K562 (cell line): Measurements from ENCODE around the gene NOX5. TPM values are rescaled to one million over a fixed set of nuclear protein-coding genes. Genes with fewer than 3 reads are reported as not detected.

Source experiments
- ATAC-seq: fragments of 200-7000 bp; cut with Tn5 transposase; 3 replicates; pipeline ENCODE4 v1.9.1; 2020; ENCODE audit warnings: moderate library complexity
- BruUV-seq: library from RNA; stranded (reverse); fragments of 400-500 nt; replicated peaks from 2 replicates; lab custom pipeline; 2021; lab: Mats Ljungman, UMichigan
- CTCF ChIA-PET: fragments of 300-600 bp; formaldehyde crosslinking; extraction: SDS; loops from one replicate; lab custom pipeline; 2021; ENCODE audit warnings: low intra/inter-chr PET ratio; lab: Yijun Ruan, JAX
- POLR2A ChIA-PET: fragments of 300-600, 350-650 bp; sonication (Branson Sonifier 250); formaldehyde crosslinking; extraction: SDS; loops from one replicate; lab custom pipeline; 2021; ENCODE audit warnings: antibody characterized with exemption, inconsistent platforms; lab: Yijun Ruan, JAX
- DNase-seq, 4 experiments: peaks; one replicate each; pipeline versions ENCODE4 v3.0.0 to v3.0.0-alpha.2; 2011 to 2018; ENCODE audit warnings: low spot score in 3 of 4, mixed read lengths in 3 of 4; ENCODE audit errors: extremely low read depth in 1 of 4
- FAIRE-seq: peaks from 2 replicates; lab custom pipeline; 2011; peaks lifted over from hg19 to GRCh38; lab: Jason Lieb, UNC
- H2AFZ ChIP-seq: 2 replicates; pipeline ENCODE4 v1.6.0; 2011; ENCODE audit warnings: low read depth, low read length, control low read depth, inconsistent platforms
- H3K27ac ChIP-seq: fragments of 200-600 bp; 3 replicates; pipeline ENCODE4 v1.8.0; 2011; ENCODE audit warnings: low read depth, mild to moderate bottlenecking, control low read depth, inconsistent platforms, low read length, moderate library complexity, mixed read lengths; ENCODE audit errors: extremely low read depth
- H3K27me3 ChIP-seq, 2 experiments: fragments of 300-600 bp in 1 of 2; 2 replicates in 1 of 2; 3 replicates in 1 of 2; pipeline versions ENCODE4 v1.6.0 to v1.8.0; 2011; ENCODE audit warnings: inconsistent platforms in 2 of 2, low read length in 2 of 2, mild to moderate bottlenecking in 1 of 2, mixed read lengths in 1 of 2, moderate library complexity in 1 of 2; ENCODE audit not compliant: control insufficient read depth in 2 of 2, insufficient read depth in 2 of 2
- H3K36me3 ChIP-seq: fragments of 300-600 bp; 3 replicates; pipeline ENCODE4 v1.8.0; 2011; ENCODE audit warnings: mild to moderate bottlenecking, low read length, inconsistent platforms; ENCODE audit not compliant: control insufficient read depth, insufficient read depth
- H3K4me1 ChIP-seq, 2 experiments: fragments of 200-600 bp in 1 of 2; replicated peaks in 1 of 2; 2 replicates in 1 of 2; 3 replicates in 1 of 2; pipeline versions ENCODE4 v1.5.1 to v1.8.0; 2011; ENCODE audit warnings: inconsistent platforms in 2 of 2, low read length in 2 of 2, mild to moderate bottlenecking in 1 of 2, mixed read lengths in 1 of 2, moderate library complexity in 1 of 2; ENCODE audit not compliant: control insufficient read depth in 2 of 2, insufficient read depth in 2 of 2
- H3K4me2 ChIP-seq: 2 replicates; pipeline ENCODE4 v1.6.1; 2011; ENCODE audit warnings: low read length, control low read depth, inconsistent platforms, mixed read lengths; ENCODE audit not compliant: insufficient read depth
- H3K4me3 ChIP-seq: fragments of 200-600 bp; sonication (generic), shearing (Covaris generic); 2 replicates; pipeline ENCODE4 v1.5.1; 2016; ENCODE audit warnings: control low read depth, inconsistent platforms
- H3K79me2 ChIP-seq: fragments of 200-600 bp; 3 replicates; pipeline ENCODE4 v1.8.0; 2011; ENCODE audit warnings: low read length, inconsistent platforms; ENCODE audit not compliant: control insufficient read depth, insufficient read depth
- H3K9ac ChIP-seq, 2 experiments: 2 replicates each; pipeline versions ENCODE4 v1.6.0 to v1.6.1; 2011; ENCODE audit warnings: low read depth in 2 of 2, low read length in 2 of 2, control low read depth in 1 of 2, inconsistent platforms in 1 of 2, mild to moderate bottlenecking in 1 of 2, mixed read lengths in 1 of 2; ENCODE audit not compliant: insufficient read depth in 1 of 2
- H3K9me1 ChIP-seq: one replicate; pipeline ENCODE4 v1.6.0; 2011; ENCODE audit warnings: inconsistent platforms, mild to moderate bottlenecking, low read length, moderate library complexity; ENCODE audit not compliant: control insufficient read depth, insufficient read depth
- H3K9me3 ChIP-seq: replicated peaks from 2 replicates; pipeline ENCODE4 v1.5.1; 2011; ENCODE audit warnings: low read depth, low read length, inconsistent platforms; ENCODE audit not compliant: control insufficient read depth, insufficient read depth
- H4K20me1 ChIP-seq: replicated peaks from 2 replicates; pipeline ENCODE4 v1.6.1; 2011; ENCODE audit warnings: low read length, inconsistent platforms, mixed read lengths; ENCODE audit not compliant: control insufficient read depth, insufficient read depth
- ATF7 ChIP-seq: fragments of 450-650 bp; IDR thresholded peaks from 2 replicates; pipeline ENCODE4 v1.7.1; 2014; ENCODE audit warnings: mild to moderate bottlenecking, moderate library complexity
- CEBPG ChIP-seq, 3 experiments: fragments of 200-800 bp in 1 of 3; sonication (Bioruptor generic) in 1 of 3; sonication (generic) in 1 of 3; formaldehyde crosslinking in 1 of 3; IDR thresholded peaks in 2 of 3; conservative IDR thresholded peaks in 1 of 3; 2 replicates each; pipeline versions ENCODE4 v1.6.1 to v1.8.0; 2016 to 2022; ENCODE audit warnings: missing compliant biosample characterization in 2 of 3, missing genetic modification characterization in 2 of 3, mild to moderate bottlenecking in 1 of 3, missing genetic modification reagents in 1 of 3
- FOXP1 ChIP-seq: sonication (generic); formaldehyde crosslinking; IDR thresholded peaks from 2 replicates; pipeline ENCODE4 v1.8.0; 2022; ENCODE audit warnings: mild to moderate bottlenecking, missing genetic modification reagents
- MYC ChIP-seq, 2 experiments: fragments of 250-450 bp in 1 of 2; sonication (Bioruptor Pico) in 1 of 2; IDR thresholded peaks; 2 replicates each; pipeline versions ENCODE4 v1.5.1 to v1.6.1; 2012 to 2021; ENCODE audit warnings: low read depth in 2 of 2, borderline replicate concordance in 1 of 2, improper control_type of control experiment in 1 of 2, low read length in 1 of 2, mild to moderate bottlenecking in 1 of 2, moderate library complexity in 1 of 2
- NCOA1 ChIP-seq: fragments of 450-650 bp; IDR thresholded peaks from 2 replicates; pipeline ENCODE4 v1.6.1; 2016; ENCODE audit warnings: low read depth
- NR2C2 ChIP-seq, 2 experiments: fragments of 200-800 bp in 1 of 2; sonication (Bioruptor generic) in 1 of 2; sonication (generic) in 1 of 2; formaldehyde crosslinking in 1 of 2; IDR thresholded peaks; 2 replicates each; pipeline versions ENCODE4 v1.6.1 to v1.8.0; 2016 to 2022; ENCODE audit warnings: mild to moderate bottlenecking in 1 of 2, missing compliant biosample characterization in 1 of 2, missing genetic modification characterization in 1 of 2, missing genetic modification reagents in 1 of 2
- POLR2B ChIP-seq: fragments of 450-650 bp; IDR thresholded peaks from 2 replicates; pipeline ENCODE4 v1.6.1; 2018; ENCODE audit warnings: low read depth; ENCODE audit not compliant: partially characterized antibody
- POLR2G ChIP-seq: fragments of 200-400 bp; formaldehyde crosslinking; IDR thresholded peaks from 2 replicates; pipeline ENCODE4 v1.6.1; 2017; ENCODE audit warnings: low read depth, mild to moderate bottlenecking, antibody characterized with exemption, low read length, moderate library complexity
- RBM34 ChIP-seq: fragments of 200-400 bp; formaldehyde crosslinking; IDR thresholded peaks from 2 replicates; pipeline ENCODE4 v1.6.1; 2018; ENCODE audit warnings: low read length, borderline replicate concordance; ENCODE audit not compliant: insufficient read depth
- TCF3 ChIP-seq: sonication (generic); formaldehyde crosslinking; IDR thresholded peaks from 2 replicates; pipeline ENCODE4 v1.4.0; 2020; ENCODE audit warnings: mild to moderate bottlenecking, missing genetic modification reagents
- ZNF274 ChIP-seq: IDR thresholded peaks from 2 replicates; pipeline ENCODE4 v1.6.1; 2011; ENCODE audit warnings: low read depth, mild to moderate bottlenecking, low read length, moderate library complexity, borderline replicate concordance
- ZNF707 ChIP-seq: fragments of 250-450 bp; sonication (Bioruptor Pico); conservative IDR thresholded peaks from 2 replicates; pipeline ENCODE4 v1.8.0; 2022; ENCODE audit warnings: inconsistent platforms, mild to moderate bottlenecking, moderate library complexity
- ZNF766 ChIP-seq: fragments of 200-800 bp; sonication (Bioruptor generic); conservative IDR thresholded peaks from 2 replicates; pipeline ENCODE4 v1.6.1; 2016; ENCODE audit warnings: missing genetic modification characterization, missing compliant biosample characterization
- WGBS: fragments of 100-300 bp; shearing (Covaris generic); methylation state at CpG from one replicate; pipeline ENCODE4 v1.1.6; 2016; ENCODE audit warnings: low coverage, mixed read lengths; ENCODE audit not compliant: insufficient coverage; ENCODE audit errors: missing lambda C conversion rate; 5-methylcytosine and 5-hydroxymethylcytosine counted together
- in situ Hi-C: fragments of 300-500 bp; cut with MboI; formaldehyde crosslinking; loops from 4 replicates; pipeline ENCODE4 v1.15.0; 2018; ENCODE audit warnings: inconsistent platforms, mixed read lengths
- intact Hi-C: fragments of 100-400 bp; cut with micrococcal nuclease; formaldehyde crosslinking; loops from 2 replicates; pipeline ENCODE4 v1.14.2; 2022
- polyA plus RNA-seq, 8 experiments: library from polyadenylated mRNA; depleted of rRNA in 4 of 8; stranded (reverse) in 5 of 8; unstranded in 3 of 8; fragments of >200 nt; fragmentation: Nextera tagmentation in 2 of 8; fragmentation: Illumina TruSeq in 1 of 8; extraction: Ambion mirVana in 2 of 8; extraction: Trizol in 1 of 8; gene quantifications; 2 replicates each; pipeline versions ENCODE4 v1.2.1 to v1.2.3, GENCODE V29; 2011 to 2014; ENCODE audit warnings: inconsistent platforms in 1 of 8, missing spikeins in 1 of 8
- total RNA-seq, 7 experiments: library from RNA; depleted of rRNA in 6 of 7; stranded (reverse); fragments of >200 nt in 6 of 7; fragmentation: Illumina TruSeq in 2 of 7; extraction: Trizol in 2 of 7; gene quantifications; 2 replicates each; pipeline versions ENCODE4 v1.2.1 to v1.2.3, GENCODE V29; 2011 to 2021; ENCODE audit warnings: low replicate concordance in 1 of 7
- TF ChIP-seq, protein P1 (sequence below): fragments of 450-650 bp; IDR thresholded peaks from 2 replicates; pipeline ENCODE4 v1.6.1; 2016; ENCODE audit warnings: missing biosample characterization, missing genetic modification characterization
- TF ChIP-seq, protein P2 (sequence below): fragments of 250-450 bp; sonication (Bioruptor Pico); IDR thresholded peaks from 2 replicates; pipeline ENCODE4 v1.8.0; 2022; ENCODE audit warnings: inconsistent platforms
- TF ChIP-seq, protein P3 (sequence below): fragments of 450-650 bp; formaldehyde crosslinking; IDR thresholded peaks from 2 replicates; pipeline ENCODE4 v1.4.0; 2022; ENCODE audit warnings: missing genetic modification characterization

Gene NOX5
- total and polyA plus RNA-seq, 9 of the 15 experiments (the other 6 are each of a cell fraction or from before 2014, with no cell fraction given) = 0.01 TPM; not detected in 8

DNA sequence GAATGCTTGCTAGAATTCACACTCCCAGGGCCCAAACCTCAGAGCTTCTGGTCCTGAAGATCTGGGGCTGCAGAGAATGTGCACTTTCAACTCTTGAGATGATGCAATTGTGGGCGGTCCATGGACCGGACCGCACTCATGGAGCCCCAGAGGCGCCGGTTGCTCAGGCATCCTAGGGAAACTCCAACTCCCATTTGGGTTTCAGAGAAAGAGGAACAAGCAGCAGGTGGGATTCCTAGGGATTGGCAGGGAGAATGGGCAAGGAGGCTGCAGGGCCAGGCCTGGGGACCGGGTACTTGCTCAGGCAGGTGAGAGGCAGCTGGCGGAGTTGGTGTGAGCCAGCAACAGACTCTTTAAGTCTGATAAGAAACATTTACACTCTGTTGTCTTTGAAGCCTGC, 3.5 kb downstream of the NOX5 start:
- FAIRE-seq = peak; percentile 32
- ChIA-PET POLR2A (interaction anchor here (1.1 to 1.4 kb wide), 2 partner anchors 20 to 34 kb away, joined by 3 to 4 read pairs; no protein-coding TSS in a partner anchor), CTCF (interaction anchor here (0.6 kb wide), 1 partner anchor 1215 kb away, joined by 3 read pairs; no protein-coding TSS in a partner anchor)
- no TSS peak for BruUV-seq
- peak overlapping the region; percentile 72 for H3K4me2 ChIP-seq
- peak overlapping the region; percentile 71 for H2AFZ ChIP-seq
- no peaks in the 10 kb centered on the region for H3K9me3 ChIP-seq
- H3K9me1 ChIP-seq = no peaks in the 10 kb centered on the region
- H3K4me1 ChIP-seq = peaks cover 0 to 12% of the 10 kb centered on the region in 2 experiments; a peak in 2 of 5 replicates
- WGBS = 5% methylated on average over 7 of the region's 7 CpGs
- H3K79me2 ChIP-seq = no peaks in the 10 kb centered on the region
- in situ Hi-C loops (no loop called here), intact Hi-C loops (no loop called here)
- peak; percentile 92 for ATAC-seq
- peak overlapping the region in 1 of 2 experiments; percentile 53; a peak in 1 of 4 replicates for H3K9ac ChIP-seq
- H3K27me3 ChIP-seq = peaks cover 0 to 4% of the 10 kb centered on the region in 2 experiments; a peak in 1 of 5 replicates
- no peaks in the 10 kb centered on the region for H3K36me3 ChIP-seq
- H3K27ac ChIP-seq = no peak overlapping the region
- peak; percentile 26 to 47 (median 30) for DNase-seq
- no peak overlapping the region for H3K4me3 ChIP-seq
- no peaks in the 10 kb centered on the region for H4K20me1 ChIP-seq
- TF ChIP-seq TCF3 (CRISPR knock-in tag) = peak; percentile 17; the same call in 1 of the 2 replicates
- TF ChIP-seq ZNF707 (CRISPR knock-in tag) = no peak
- no peak for TF ChIP-seq RBM34
- peak; percentile 61; the same call in 1 of the 2 replicates for TF ChIP-seq MYC (IDR thresholded peaks at IDR 0.05; ENCODE audit: low read depth, low read length)
- no peak for TF ChIP-seq MYC (CRISPR knock-in tag; IDR thresholded peaks at IDR 0.05; ENCODE audit: borderline replicate concordance, low read depth)
- TF ChIP-seq POLR2G = peak; percentile 56
- peak; percentile 44; the same call in 1 of the 2 replicates for TF ChIP-seq NR2C2 (CRISPR knock-in tag; IDR thresholded peaks at IDR 0.05)
- TF ChIP-seq NR2C2 (tag; IDR thresholded peaks at IDR 0.05) = peak; percentile 94
- TF ChIP-seq NCOA1 = no peak
- peak; percentile 89 for TF ChIP-seq ATF7
- no peak for TF ChIP-seq FOXP1 (CRISPR knock-in tag)
- TF ChIP-seq, protein P1, sequence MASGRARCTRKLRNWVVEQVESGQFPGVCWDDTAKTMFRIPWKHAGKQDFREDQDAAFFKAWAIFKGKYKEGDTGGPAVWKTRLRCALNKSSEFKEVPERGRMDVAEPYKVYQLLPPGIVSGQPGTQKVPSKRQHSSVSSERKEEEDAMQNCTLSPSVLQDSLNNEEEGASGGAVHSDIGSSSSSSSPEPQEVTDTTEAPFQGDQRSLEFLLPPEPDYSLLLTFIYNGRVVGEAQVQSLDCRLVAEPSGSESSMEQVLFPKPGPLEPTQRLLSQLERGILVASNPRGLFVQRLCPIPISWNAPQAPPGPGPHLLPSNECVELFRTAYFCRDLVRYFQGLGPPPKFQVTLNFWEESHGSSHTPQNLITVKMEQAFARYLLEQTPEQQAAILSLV = peak; percentile 73
- TF ChIP-seq, protein P2, sequence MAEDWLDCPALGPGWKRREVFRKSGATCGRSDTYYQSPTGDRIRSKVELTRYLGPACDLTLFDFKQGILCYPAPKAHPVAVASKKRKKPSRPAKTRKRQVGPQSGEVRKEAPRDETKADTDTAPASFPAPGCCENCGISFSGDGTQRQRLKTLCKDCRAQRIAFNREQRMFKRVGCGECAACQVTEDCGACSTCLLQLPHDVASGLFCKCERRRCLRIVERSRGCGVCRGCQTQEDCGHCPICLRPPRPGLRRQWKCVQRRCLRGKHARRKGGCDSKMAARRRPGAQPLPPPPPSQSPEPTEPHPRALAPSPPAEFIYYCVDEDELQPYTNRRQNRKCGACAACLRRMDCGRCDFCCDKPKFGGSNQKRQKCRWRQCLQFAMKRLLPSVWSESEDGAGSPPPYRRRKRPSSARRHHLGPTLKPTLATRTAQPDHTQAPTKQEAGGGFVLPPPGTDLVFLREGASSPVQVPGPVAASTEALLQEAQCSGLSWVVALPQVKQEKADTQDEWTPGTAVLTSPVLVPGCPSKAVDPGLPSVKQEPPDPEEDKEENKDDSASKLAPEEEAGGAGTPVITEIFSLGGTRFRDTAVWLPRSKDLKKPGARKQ (CRISPR knock-in tag) = no peak
- TF ChIP-seq ZNF766 = peak; percentile 41; the same call in 1 of the 2 replicates
- no peak for TF ChIP-seq POLR2B
- TF ChIP-seq, protein P3, sequence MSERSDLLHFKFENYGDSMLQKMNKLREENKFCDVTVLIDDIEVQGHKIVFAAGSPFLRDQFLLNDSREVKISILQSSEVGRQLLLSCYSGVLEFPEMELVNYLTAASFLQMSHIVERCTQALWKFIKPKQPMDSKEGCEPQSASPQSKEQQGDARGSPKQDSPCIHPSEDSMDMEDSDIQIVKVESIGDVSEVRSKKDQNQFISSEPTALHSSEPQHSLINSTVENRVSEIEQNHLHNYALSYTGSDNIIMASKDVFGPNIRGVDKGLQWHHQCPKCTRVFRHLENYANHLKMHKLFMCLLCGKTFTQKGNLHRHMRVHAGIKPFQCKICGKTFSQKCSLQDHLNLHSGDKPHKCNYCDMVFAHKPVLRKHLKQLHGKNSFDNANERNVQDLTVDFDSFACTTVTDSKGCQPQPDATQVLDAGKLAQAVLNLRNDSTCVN (CRISPR knock-in tag) = no peak
- TF ChIP-seq ZNF274 = no peak
- peak; percentile 94 for TF ChIP-seq CEBPG (CRISPR knock-in tag; IDR thresholded peaks at IDR 0.05)
- TF ChIP-seq CEBPG (tag; conservative IDR thresholded peaks at IDR 0.05 in 1 of 2, IDR thresholded peaks at IDR 0.05 in 1 of 2) = peak; percentile 94
